A549 (cell line): ENCODE measurements around the gene HHIP.

Experiments
- CHD2 ChIP-seq: fragments of 150-350 bp; IDR thresholded peaks from 2 replicates; pipeline ENCODE4 v1.6.1; 2014; ENCODE audit warnings: low read length; ENCODE audit not compliant: partially characterized antibody
- EP300 ChIP-seq, 2 experiments: fragments of >200 bp; sonication (Bioruptor Twin); formaldehyde crosslinking; IDR thresholded peaks; 2 replicates in 1 of 2; 3 replicates in 1 of 2; pipeline ENCODE4 v1.6.1; 2016 to 2017

DNA sequence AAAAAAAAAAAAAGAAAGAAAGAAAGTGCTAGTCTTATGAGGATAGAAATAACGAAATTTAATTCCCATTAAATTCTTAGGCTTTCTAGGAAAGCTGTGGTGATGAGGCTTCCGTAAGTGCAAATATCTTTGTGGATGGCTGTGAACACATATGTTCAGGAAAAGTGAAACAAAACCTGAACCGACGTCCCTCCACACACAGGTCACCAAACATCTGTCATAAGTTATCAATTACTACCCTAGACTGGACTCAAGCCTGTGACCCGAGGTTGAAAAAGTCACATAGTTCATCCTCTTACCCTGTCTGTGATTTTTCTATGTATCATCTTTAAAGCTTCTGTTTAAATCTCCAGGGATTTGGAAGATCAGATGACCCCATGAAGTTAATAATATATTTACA lies 24.8 kb downstream of the HHIP start:
- TF ChIP-seq CHD2 (no peak), EP300 (IDR thresholded peaks at IDR 0.05) (no peak)
